A549 (cell line): Measurements from ENCODE around the gene DOCK9.

Experiments used
- EHMT2 ChIP-seq: fragments of 200-600 bp; sonication (generic); IDR thresholded peaks from 2 replicates; pipeline ENCODE4 v1.6.1; 2016; ENCODE audit warnings: antibody characterized with exemption, low read depth, mild to moderate bottlenecking, moderate library complexity
- KDM1A ChIP-seq: fragments of 200-600 bp; sonication (generic); IDR thresholded peaks from 2 replicates; pipeline ENCODE4 v1.6.1; 2016; ENCODE audit warnings: low read depth, mild to moderate bottlenecking
- POLR2A ChIP-seq: IDR thresholded peaks from 2 replicates; pipeline ENCODE4 v1.6.1; 2012; ENCODE audit warnings: mild to moderate bottlenecking, low read length
- ZSCAN20 ChIP-seq: fragments of 250-450 bp; sonication (Bioruptor Pico); IDR thresholded peaks from 2 replicates; pipeline ENCODE4 v1.8.0; 2022; ENCODE audit warnings: mild to moderate bottlenecking, moderate library complexity
- TF ChIP-seq, protein P1 (sequence below): fragments of >200 bp; sonication (Bioruptor Twin); formaldehyde crosslinking; IDR thresholded peaks from 3 replicates; pipeline ENCODE4 v1.5.1; 2016

DNA sequence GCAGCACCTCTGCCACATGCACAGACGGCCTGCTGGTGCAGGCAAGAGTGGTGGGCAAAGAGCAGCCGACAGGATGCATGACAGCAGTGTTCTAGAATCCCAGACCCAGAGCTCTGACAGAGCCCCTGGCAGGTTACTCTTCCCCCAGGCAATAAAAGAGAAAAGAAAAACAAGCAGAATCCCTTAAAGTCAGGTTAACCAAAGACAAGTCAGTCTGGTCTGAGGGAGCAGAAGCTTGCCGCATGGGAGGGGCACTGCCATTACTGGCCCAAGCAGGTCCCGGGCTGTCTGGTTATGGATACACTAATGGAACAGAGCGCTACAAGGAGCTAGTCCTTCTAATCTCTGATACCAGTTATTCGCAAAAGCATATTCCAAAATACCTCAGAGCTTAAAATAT lies 36.1 kb upstream of the DOCK9 start:
- TF ChIP-seq EHMT2 = no peak
- TF ChIP-seq KDM1A = no peak
- TF ChIP-seq, protein P1, sequence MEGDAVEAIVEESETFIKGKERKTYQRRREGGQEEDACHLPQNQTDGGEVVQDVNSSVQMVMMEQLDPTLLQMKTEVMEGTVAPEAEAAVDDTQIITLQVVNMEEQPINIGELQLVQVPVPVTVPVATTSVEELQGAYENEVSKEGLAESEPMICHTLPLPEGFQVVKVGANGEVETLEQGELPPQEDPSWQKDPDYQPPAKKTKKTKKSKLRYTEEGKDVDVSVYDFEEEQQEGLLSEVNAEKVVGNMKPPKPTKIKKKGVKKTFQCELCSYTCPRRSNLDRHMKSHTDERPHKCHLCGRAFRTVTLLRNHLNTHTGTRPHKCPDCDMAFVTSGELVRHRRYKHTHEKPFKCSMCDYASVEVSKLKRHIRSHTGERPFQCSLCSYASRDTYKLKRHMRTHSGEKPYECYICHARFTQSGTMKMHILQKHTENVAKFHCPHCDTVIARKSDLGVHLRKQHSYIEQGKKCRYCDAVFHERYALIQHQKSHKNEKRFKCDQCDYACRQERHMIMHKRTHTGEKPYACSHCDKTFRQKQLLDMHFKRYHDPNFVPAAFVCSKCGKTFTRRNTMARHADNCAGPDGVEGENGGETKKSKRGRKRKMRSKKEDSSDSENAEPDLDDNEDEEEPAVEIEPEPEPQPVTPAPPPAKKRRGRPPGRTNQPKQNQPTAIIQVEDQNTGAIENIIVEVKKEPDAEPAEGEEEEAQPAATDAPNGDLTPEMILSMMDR = no peak
- no peak for TF ChIP-seq ZSCAN20 (CRISPR knock-in tag)
- TF ChIP-seq POLR2A = no peak
